GM12878 (cell line): ENCODE measurements around the gene MTM1. TPM values are rescaled to one million over a fixed set of nuclear protein-coding genes. Genes with fewer than 3 reads are reported as not detected.

Experiments
- ATAC-seq: fragments of 200-7000 bp; cut with Tn5 transposase; 3 replicates; pipeline ENCODE4 v1.9.1; 2020; ENCODE audit warnings: mild to moderate bottlenecking, moderate library complexity
- BruUV-seq: library from RNA; stranded (reverse); fragments of 400-500 nt; replicated peaks from 2 replicates; lab custom pipeline; 2021; lab: Mats Ljungman, UMichigan
- CTCF ChIA-PET: fragments of 300-600 bp; sonication (Branson Sonifier 250); formaldehyde crosslinking; extraction: SDS; loops from one replicate; lab custom pipeline; 2021; ENCODE audit warnings: inconsistent platforms; lab: Yijun Ruan, JAX
- POLR2A ChIA-PET: fragments of 350-600 bp; formaldehyde crosslinking; extraction: SDS; loops from one replicate; lab custom pipeline; 2021; ENCODE audit warnings: inconsistent platforms; lab: Charles Lee
- RAD21 ChIA-PET: fragments of 300-600 bp; sonication (Branson Sonifier 250); formaldehyde crosslinking; loops from one replicate; lab custom pipeline; 2023; ENCODE audit warnings: antibody characterized with exemption; ENCODE audit not compliant: unreplicated experiment; lab: Charles Lee
- SMC1A ChIA-PET: fragments of 300-600 bp; sonication (Branson Sonifier 250); formaldehyde crosslinking; loops from one replicate; lab custom pipeline; 2023; ENCODE audit not compliant: unreplicated experiment, uncharacterized antibody; lab: Charles Lee
- DNase-seq: peaks from one replicate; pipeline ENCODE4 v3.0.0-alpha.2; 2011; ENCODE audit warnings: low read depth, low spot score
- FAIRE-seq: peaks from 3 replicates; lab custom pipeline; 2011; peaks lifted over from hg19 to GRCh38; lab: Jason Lieb, UNC
- H2AFZ ChIP-seq: 2 replicates; pipeline ENCODE4 v1.6.0; 2011; ENCODE audit warnings: low read depth, low read length, control low read depth; ENCODE audit not compliant: control insufficient read depth
- H3K27ac ChIP-seq: 2 replicates; pipeline ENCODE4 v1.5.1; 2011; ENCODE audit warnings: control low read depth; ENCODE audit not compliant: control insufficient read depth, insufficient read depth
- H3K27me3 ChIP-seq, 2 experiments: replicated peaks in 1 of 2; 2 replicates each; pipeline versions ENCODE4 v1.6.0 to v1.6.1; 2011; ENCODE audit warnings: low read length in 1 of 2; ENCODE audit not compliant: control insufficient read depth in 2 of 2, insufficient read depth in 2 of 2
- H3K36me3 ChIP-seq, 2 experiments: 2 replicates each; pipeline ENCODE4 v1.5.1; 2011; ENCODE audit warnings: low read length in 1 of 2; ENCODE audit not compliant: control insufficient read depth in 2 of 2, insufficient read depth in 2 of 2
- H3K4me1 ChIP-seq: 2 replicates; pipeline ENCODE4 v1.6.1; 2011; ENCODE audit warnings: mild to moderate bottlenecking, low read length, moderate library complexity, mixed read lengths; ENCODE audit not compliant: control insufficient read depth, insufficient read depth
- H3K4me2 ChIP-seq: 2 replicates; pipeline ENCODE4 v1.6.0; 2011; ENCODE audit warnings: control low read depth; ENCODE audit not compliant: control insufficient read depth, insufficient read depth
- H3K4me3 ChIP-seq: fragments of 200-600 bp; sonication (generic); 2 replicates; pipeline ENCODE4 v1.5.1; 2016
- H3K79me2 ChIP-seq: 2 replicates; pipeline ENCODE4 v1.6.0; 2011; ENCODE audit warnings: low read length; ENCODE audit not compliant: control insufficient read depth, insufficient read depth
- H3K9ac ChIP-seq: 2 replicates; pipeline ENCODE4 v1.8.0; 2011; ENCODE audit warnings: low read length, control low read depth, mixed read lengths; ENCODE audit not compliant: control insufficient read depth, insufficient read depth
- H3K9me3 ChIP-seq: replicated peaks from 3 replicates; pipeline ENCODE4 v1.5.1; 2011; ENCODE audit warnings: mild to moderate bottlenecking, low read length; ENCODE audit not compliant: control insufficient read depth, insufficient read depth
- H4K20me1 ChIP-seq: 2 replicates; pipeline ENCODE4 v1.6.0; 2011; ENCODE audit not compliant: control insufficient read depth, insufficient read depth
- BCLAF1 ChIP-seq: fragments of 450-650 bp; IDR thresholded peaks from 2 replicates; pipeline ENCODE4 v1.6.1; 2017; ENCODE audit warnings: antibody characterized with exemption, mild to moderate bottlenecking, moderate library complexity
- BHLHE40 ChIP-seq, 2 experiments: fragments of 450-650 bp in 1 of 2; IDR thresholded peaks; 2 replicates each; pipeline ENCODE4 v1.6.1; 2011 to 2017; ENCODE audit warnings: low read depth in 2 of 2, borderline replicate concordance in 1 of 2, improper control_type of control experiment in 1 of 2, low read length in 1 of 2, mild to moderate bottlenecking in 1 of 2
- CHD1 ChIP-seq: IDR thresholded peaks from 2 replicates; pipeline ENCODE4 v1.6.1; 2012; ENCODE audit warnings: low read depth, low read length, improper control_type of control experiment
- CTCF ChIP-seq, 3 experiments: IDR thresholded peaks in 2 of 3; conservative IDR thresholded peaks in 1 of 3; 2 replicates each; pipeline ENCODE4 v1.5.1; 2011; ENCODE audit warnings: low read depth in 3 of 3, low read length in 3 of 3, mild to moderate bottlenecking in 3 of 3, control low read depth in 2 of 3, moderate library complexity in 2 of 3, inconsistent platforms in 1 of 3, mixed read lengths in 1 of 3; ENCODE audit not compliant: control insufficient read depth in 2 of 3, insufficient read depth in 1 of 3; ENCODE audit errors: extremely low read depth in 1 of 3
- HDGF ChIP-seq: fragments of 450-650 bp; IDR thresholded peaks from 2 replicates; pipeline ENCODE4 v1.6.1; 2016; ENCODE audit warnings: antibody characterized with exemption
- MXI1 ChIP-seq: fragments of 150-350 bp; IDR thresholded peaks from 2 replicates; pipeline ENCODE4 v1.6.1; 2011; ENCODE audit warnings: low read depth, mild to moderate bottlenecking, inconsistent platforms, low read length, improper control_type of control experiment
- MYB ChIP-seq: fragments of 150-350 bp; IDR thresholded peaks from 2 replicates; pipeline ENCODE4 v1.6.1; 2014; ENCODE audit warnings: mild to moderate bottlenecking, low read depth, low read length, borderline replicate concordance
- PML ChIP-seq: IDR thresholded peaks from 2 replicates; pipeline ENCODE4 v1.6.1; 2012; ENCODE audit warnings: low read length, inconsistent platforms
- RCOR1 ChIP-seq: conservative IDR thresholded peaks from 2 replicates; pipeline ENCODE4 v1.6.1; 2012; ENCODE audit warnings: low read depth, low read length, improper control_type of control experiment
- RELA ChIP-seq: fragments of 450-650 bp; IDR thresholded peaks from 2 replicates; pipeline ENCODE4 v1.8.0; 2014; ENCODE audit warnings: borderline replicate concordance; ENCODE audit not compliant: partially characterized antibody
- SMC3 ChIP-seq: IDR thresholded peaks from 2 replicates; pipeline ENCODE4 v1.6.1; 2011; ENCODE audit warnings: low read length, improper control_type of control experiment, borderline replicate concordance
- TARDBP ChIP-seq: IDR thresholded peaks from 2 replicates; pipeline ENCODE4 v1.6.1; 2016; ENCODE audit warnings: borderline replicate concordance
- ZBED1 ChIP-seq: IDR thresholded peaks from 2 replicates; pipeline ENCODE4 v1.6.1; 2016; ENCODE audit warnings: borderline replicate concordance
- ZNF687 ChIP-seq: fragments of 450-650 bp; IDR thresholded peaks from 2 replicates; pipeline ENCODE4 v1.6.1; 2017; ENCODE audit warnings: mild to moderate bottlenecking, moderate library complexity
- WGBS: methylation state at CpG from one replicate; pipeline ENCODE4 v1.1.6; 2016; ENCODE audit warnings: low lambda C conversion rate; ENCODE audit not compliant: insufficient replicate concordance, insufficient coverage; ENCODE audit errors: missing lambda C conversion rate; 5-methylcytosine and 5-hydroxymethylcytosine counted together
- in situ Hi-C: fragments of 300-500 bp; cut with MboI; formaldehyde crosslinking; loops from 9 replicates; pipeline ENCODE4 v1.14.3; 2018; ENCODE audit warnings: mixed read lengths
- intact Hi-C: fragments of 100-400 bp; cut with micrococcal nuclease; formaldehyde crosslinking; loops from one replicate; pipeline ENCODE4 v1.14.2; 2022; ENCODE audit not compliant: unreplicated experiment
- polyA plus RNA-seq, 11 experiments: library from polyadenylated mRNA; depleted of rRNA in 4 of 11; unstranded in 6 of 11; stranded (reverse) in 5 of 11; fragments of >200 nt; fragmentation: Nextera tagmentation in 4 of 11; fragmentation: Illumina TruSeq in 1 of 11; extraction: Ambion mirVana in 4 of 11; extraction: Trizol in 1 of 11; gene quantifications; 1 replicate in 1 of 11; 2 replicates in 10 of 11; pipeline versions ENCODE4 v1.2.1 to v1.2.3, GENCODE V29; 2011 to 2016; ENCODE audit warnings: inconsistent platforms in 2 of 11, missing spikeins in 2 of 11, low read depth in 1 of 11
- total RNA-seq, 4 experiments: library from RNA; depleted of rRNA in 3 of 4; stranded (reverse); fragments of >200 nt in 3 of 4; fragmentation: Illumina TruSeq in 1 of 4; extraction: Trizol in 1 of 4; gene quantifications; 2 replicates each; pipeline versions ENCODE4 v1.2.1 to v1.2.3, GENCODE V29; 2013 to 2021

MTM1 gene
- total and polyA plus RNA-seq, 10 of the 15 experiments (the other 5 are each of a cell fraction or from before 2014, with no cell fraction given) = 3.9 to 13.3 (median 8.4) TPM

GRCh38 chrX:150526692-150527091 lies 41.7 kb upstream of the MTM1 start:
- in situ Hi-C loops (no loop called here), intact Hi-C loops (no loop called here)
- Histone ChIP-seq H3K27ac (no peak overlapping the region), H3K4me3 (no peak overlapping the region), H3K36me3 (no peaks in the 10 kb centered on the region), H3K4me1 (no peaks in the 10 kb centered on the region), H3K79me2 (no peaks in the 10 kb centered on the region), H3K4me2 (no peak overlapping the region), H3K9me3 (no peaks in the 10 kb centered on the region; the same call in 2 of the 3 replicates), H3K27me3 (no peaks in the 10 kb centered on the region; a peak in 1 of 4 replicates), H4K20me1 (no peaks in the 10 kb centered on the region), H2AFZ (no peak overlapping the region), H3K9ac (no peak overlapping the region)
- BruUV-seq = no TSS peak
- CTCF ChIA-PET = no interaction called here
- FAIRE-seq (no peak), DNase-seq (no peak), ATAC-seq (no peak)
- SMC1A ChIA-PET = interaction anchor here (0.6 kb wide), 1 partner anchor 143 kb away, joined by 3 read pairs; no protein-coding TSS in a partner anchor
- 27% methylated on average over 7 of the region's 7 CpGs for WGBS
- RAD21 ChIA-PET = no interaction called here
- POLR2A ChIA-PET = no interaction called here
- TF ChIP-seq BHLHE40 (IDR thresholded peaks at IDR 0.05; ENCODE audit: borderline replicate concordance in 1 of 2, low read depth in 2 of 2, low read length in 1 of 2) = no peak
- TF ChIP-seq CHD1 = no peak
- no peak for TF ChIP-seq ZNF687
- TF ChIP-seq RELA = no peak
- no peak for TF ChIP-seq CTCF (IDR thresholded peaks at IDR 0.05 in 2 of 3, conservative IDR thresholded peaks at IDR 0.05 in 1 of 3; ENCODE audit: control insufficient read depth in 2 of 3, extremely low read depth in 1 of 3, insufficient read depth in 1 of 3, low read depth in 3 of 3, low read length in 3 of 3)
- no peak for TF ChIP-seq ZBED1
- TF ChIP-seq HDGF = no peak
- TF ChIP-seq MXI1 = no peak
- no peak for TF ChIP-seq PML
- no peak for TF ChIP-seq BCLAF1
- TF ChIP-seq MYB = no peak
- no peak for TF ChIP-seq RCOR1
- no peak for TF ChIP-seq TARDBP
- TF ChIP-seq SMC3 = no peak
